HG03280 (cell line): Measurements from ENCODE around the gene BABAM1.

ENCODE experiments used
- ATAC-seq: cut with Tn5 transposase; IDR thresholded peaks from one replicate; pipeline ENCODE4 v1.9.1; 2021; ENCODE audit warnings: mild to moderate bottlenecking, moderate library complexity; ENCODE audit not compliant: unreplicated experiment

BABAM1 gene

DNA sequence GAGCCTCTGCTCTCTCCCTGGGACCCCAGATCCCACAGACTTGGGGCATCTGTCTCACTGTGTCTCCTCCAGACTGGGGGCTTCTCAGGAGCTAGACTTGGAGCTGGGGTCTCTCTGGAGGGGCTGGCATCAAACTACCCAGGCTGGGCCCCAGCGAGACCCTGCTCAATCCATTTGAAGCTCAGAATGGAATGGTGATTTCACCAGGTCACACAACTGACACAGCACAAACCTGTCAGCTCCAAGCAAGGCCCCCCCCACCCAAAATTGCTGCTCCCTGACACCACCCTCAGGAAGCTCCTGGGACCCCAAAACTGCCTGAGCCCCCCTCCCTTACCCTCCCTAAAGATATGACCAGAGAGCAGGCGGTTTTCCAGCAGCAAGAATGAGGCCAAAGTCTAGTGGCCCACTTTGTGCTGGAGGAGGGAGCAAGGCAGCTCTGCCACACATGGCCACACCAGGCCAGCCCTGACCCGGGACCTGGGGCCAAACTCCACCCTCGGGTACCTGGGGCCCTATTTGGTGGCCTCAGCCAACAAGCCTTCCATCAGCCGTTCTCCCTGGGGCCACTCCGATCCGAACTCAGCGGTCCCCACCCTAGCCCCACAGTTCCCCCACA lies 23.9 kb upstream of the BABAM1 start:
- no peak for ATAC-seq

GRCh38 chr19:17243830-17244617 lies 23.2 kb upstream of the BABAM1 start:
- ATAC-seq, result no peak

DNA sequence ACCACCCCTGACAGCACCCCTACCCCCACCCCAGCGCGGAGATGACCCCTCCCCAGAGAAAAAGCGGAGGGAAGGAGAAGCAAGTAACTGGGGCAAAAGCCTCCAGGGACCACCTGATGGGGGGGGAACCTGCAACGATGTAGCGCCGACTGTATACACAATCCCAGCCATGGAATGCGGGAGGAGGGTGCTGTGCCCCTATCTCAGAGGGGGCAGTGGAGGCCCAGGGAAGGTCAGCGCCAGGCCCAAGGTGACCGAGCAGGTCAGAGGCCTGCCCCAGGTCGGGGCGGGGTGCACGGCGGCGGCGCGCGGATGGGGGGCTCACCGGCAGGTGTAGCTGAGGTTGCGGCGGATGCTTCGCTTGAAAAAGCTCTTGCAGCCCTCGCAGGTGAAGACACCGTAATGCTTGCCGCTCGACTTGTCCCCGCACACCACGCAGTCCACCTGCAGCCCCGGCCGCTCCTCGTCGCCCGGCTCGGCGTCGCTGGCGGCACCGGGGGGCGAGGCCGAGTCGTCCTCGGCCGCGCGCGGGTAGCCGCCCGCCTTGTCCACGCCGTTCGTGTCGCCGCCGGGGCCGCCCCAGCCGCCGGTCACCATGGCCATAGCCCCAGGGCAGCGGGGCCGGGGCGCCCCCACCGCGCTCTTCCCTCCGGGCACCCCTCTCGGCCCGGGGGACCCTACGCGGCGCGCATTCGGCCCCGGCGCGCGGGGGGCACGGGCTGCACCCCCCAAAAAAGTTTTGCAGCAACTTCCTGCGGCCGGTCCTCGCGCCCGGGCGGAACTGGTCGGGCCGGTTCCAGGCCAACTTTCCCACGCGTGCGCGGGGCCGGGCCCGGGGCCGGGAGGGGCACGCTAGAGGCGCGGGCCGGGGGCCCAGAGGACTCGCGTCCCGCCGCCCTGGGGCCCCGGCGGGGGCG lies 22.4 kb upstream of the BABAM1 start:
- ATAC-seq, result no peak

GRCh38 chr19:17245535-17245984 lies 21.7 kb upstream of the BABAM1 start, which contains the start of gene NR2F6:
Gene NR2F6 (minus strand): TSS chr19:17245919. CDS start chr19:17245220, 699 bp downstream.
- peak; percentile 7 for ATAC-seq

- ATAC-seq, result no peak
These were observed 20.4 kb upstream of the BABAM1 start for GRCh38 chr19:17246681-17247425.

GRCh38 chr19:17248011-17248776 lies 19.0 kb upstream of the BABAM1 start:
- ATAC-seq, result no peak

DNA sequence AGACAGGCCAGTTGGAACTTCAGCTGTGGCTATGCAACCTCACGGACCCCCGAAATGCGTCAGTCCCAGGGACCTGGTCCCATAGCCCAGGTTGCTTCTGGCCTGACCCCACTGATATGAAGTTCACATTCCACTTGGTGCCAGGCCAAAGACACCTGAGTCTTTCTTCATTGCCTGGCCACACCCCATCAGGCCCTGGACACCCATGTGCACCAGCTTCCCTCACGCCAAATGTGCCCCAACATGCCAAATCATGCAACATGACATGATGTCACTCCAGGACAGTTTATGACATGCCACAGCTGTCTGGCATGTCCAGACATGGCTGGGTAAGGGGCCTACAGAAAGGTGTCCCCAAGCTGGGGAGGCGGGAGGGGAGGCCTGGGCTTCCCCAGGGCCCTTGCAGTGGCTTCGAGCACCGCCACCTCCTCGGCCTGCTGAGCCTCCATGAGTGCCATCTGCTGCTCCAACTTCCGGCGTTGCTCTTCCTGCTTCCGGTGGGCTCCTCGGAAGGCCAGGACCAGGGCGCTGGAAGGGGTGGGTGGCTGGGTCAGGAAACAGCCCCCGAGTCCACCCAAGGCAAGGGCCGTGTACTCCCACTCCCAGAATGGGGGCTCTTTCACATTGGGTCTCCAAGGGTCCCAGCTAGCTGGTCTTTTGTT lies 17.2 kb upstream of the BABAM1 start:
- no peak for ATAC-seq

DNA sequence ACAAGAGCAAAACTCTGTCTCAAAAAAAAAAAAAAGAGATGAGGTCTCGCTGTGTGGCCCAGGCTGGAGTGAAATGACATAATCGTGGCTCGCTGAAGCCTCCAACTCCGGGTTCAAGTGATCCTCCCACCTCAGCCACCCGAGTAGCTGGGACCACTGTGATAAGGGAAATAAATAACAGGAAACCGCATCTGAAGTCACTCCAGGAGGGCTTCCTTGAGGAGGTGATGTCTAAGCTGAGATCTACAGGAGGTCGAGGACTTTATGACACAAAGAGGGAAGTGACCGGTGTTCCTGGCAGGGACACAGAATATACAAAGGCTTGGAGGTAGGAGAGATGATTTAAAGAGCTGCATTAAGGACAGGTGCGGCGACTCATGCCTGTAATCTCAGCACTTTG lies 12.6 kb upstream of the BABAM1 start:
- no peak for ATAC-seq

- no peak for ATAC-seq
These were observed 12.1 kb upstream of the BABAM1 start for GRCh38 chr19:17255150-17255621.

DNA sequence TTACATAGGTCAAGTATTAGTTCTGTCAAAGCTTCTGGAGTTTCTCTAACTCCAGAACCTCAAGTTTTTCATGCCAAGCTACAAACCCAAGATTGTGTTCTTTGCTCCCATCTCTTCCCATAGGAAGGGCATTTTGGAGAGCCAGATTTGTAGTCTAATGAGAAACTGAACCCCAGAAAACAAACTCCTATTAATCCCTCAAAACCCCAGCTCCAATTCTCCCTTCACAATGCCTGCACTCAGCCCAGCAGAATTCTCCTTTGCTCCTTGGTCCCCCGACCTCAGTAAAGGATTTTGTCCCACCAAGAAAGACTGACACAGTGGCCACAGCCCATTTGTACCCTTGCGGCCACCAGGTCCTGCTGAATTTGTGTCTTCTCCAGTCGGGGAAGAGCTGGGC lies 11.1 kb upstream of the BABAM1 start:
- no peak for ATAC-seq

DNA sequence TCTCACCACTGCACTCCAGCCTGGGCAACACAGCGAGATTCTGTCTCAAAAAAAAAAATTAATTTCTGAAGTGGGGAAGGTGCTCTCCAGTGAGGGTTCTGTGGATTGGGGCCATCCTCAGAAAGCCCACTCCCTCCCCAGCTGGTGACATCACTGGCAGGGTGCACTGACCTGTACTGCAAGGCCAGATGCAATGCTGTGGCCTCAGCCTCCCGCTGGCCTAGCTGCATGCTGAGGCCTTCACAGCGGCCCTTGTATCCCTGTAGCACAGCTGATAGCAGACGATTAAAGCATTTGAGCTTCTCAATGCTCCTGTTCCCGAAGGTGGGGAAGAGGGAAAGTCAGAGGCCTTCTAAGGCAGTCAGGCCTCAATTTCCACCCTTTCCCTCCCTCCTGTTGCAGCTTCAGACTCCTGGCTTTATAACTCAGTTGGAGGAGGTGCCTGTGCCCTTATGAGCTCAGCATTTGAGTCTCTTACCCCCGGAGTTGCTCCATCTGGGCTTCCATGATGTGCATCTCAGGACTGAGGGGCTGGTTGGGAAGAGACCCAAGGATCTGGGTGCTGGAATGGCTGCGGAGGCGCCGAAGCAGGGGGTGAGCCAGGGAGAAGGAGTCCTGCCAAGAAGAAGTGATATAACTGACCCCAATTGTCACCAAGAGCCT lies 8.0 kb upstream of the BABAM1 start:
- ATAC-seq, result no peak

- ATAC-seq, result no peak
These were observed 7.3 kb upstream of the BABAM1 start for GRCh38 chr19:17259934-17260333.

- peak; percentile 86 for ATAC-seq
These were observed 6.4 kb upstream of the BABAM1 start for GRCh38 chr19:17260842-17261325.

GRCh38 chr19:17262557-17262956 lies 4.7 kb upstream of the BABAM1 start:
- ATAC-seq, result no peak

DNA sequence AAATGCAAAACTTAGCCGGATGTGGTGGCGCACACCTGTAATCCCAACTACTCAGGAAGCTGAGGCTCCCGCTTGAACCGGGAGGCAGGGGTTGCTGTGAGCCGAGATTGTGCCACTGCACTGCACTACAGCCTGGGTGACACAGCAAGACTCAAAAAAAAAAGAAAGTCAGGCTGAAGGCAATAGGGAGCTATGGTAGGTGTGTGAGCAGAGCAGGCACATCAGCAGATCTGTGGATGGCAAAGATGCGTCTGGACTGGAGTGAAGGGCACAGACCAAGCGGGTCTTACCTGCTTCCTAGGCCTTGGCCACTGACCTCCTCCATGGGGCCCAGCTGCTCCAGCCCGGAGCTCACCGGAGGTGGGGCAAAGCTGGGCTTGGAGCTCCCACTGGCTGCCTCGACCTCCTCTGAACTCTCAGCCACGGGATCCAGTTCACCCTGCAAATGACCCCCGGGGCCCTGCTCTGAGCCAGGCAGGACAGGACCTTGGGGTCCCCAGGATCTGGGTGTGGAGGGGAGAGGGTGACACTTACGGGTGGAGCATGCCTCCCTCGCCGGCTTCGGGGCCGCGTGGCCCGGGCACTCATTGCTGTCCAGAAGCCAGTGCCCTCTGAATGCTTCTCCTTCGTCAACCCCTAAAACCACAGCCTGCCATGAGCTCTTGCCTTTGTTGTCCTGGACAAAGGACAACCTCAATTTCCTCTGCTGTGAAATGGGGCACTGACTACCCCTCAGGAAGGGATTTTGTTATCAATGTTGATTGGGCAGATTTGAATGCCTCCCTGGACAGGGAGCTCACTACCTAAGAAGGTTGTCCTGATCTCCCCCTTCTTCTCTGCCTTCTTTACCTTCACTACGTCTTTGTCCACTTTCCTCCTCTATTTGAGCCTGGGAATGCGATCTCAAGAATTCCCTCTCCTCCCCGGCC lies 3.3 kb upstream of the BABAM1 start:
- ATAC-seq, result no peak

- no peak for ATAC-seq
These were observed 2.6 kb upstream of the BABAM1 start, which contains the start of gene USHBP1 for GRCh38 chr19:17264641-17264979. Gene USHBP1 (minus strand): TSS chr19:17264745. CDS start chr19:17264299, 446 bp downstream.

- ATAC-seq, result no peak
These were observed 1.2 kb upstream of the BABAM1 start for GRCh38 chr19:17266026-17266425.
